Cortex of kidney (tissue), 1 donor: ENCODE measurements around the gene COPB2.
"Not testable (repeated sequence)": the region's sequence is repeated elsewhere in the genome, so short reads cannot be mapped to it uniquely, and the experiment has no call there.

Experiments used
- DNase-seq: peaks from one replicate; lab custom pipeline; 2025; lab: John Stamatoyannopoulos, UW

Gene COPB2

GRCh38 chr3:139378587-139379241 is 10.7 kb downstream of the COPB2 start:
- DNase-seq, result no peak

DNA sequence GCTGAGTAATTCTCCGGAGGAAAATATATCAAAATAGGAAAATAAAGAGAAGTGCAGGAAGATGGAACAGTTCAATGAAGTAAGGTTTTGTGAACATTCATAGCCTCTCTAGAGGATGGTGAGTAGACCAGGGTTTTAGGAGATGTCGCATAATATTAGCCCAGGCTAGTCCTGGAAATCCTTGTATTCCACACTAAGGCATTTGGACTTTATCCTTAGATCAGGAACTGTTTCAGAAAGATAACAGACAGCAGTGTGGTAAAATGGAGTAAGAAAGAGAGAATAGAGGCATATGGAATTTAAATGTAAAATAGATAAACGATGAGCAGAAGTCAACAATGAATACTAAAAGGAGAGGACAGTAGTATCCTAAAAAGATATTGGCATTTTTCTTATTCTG is 12.1 kb downstream of the COPB2 start:
- DNase-seq, result no peak

- DNase-seq, result no peak
These were observed 15.3 kb downstream of the COPB2 start for GRCh38 chr3:139374099-139374498.

DNA sequence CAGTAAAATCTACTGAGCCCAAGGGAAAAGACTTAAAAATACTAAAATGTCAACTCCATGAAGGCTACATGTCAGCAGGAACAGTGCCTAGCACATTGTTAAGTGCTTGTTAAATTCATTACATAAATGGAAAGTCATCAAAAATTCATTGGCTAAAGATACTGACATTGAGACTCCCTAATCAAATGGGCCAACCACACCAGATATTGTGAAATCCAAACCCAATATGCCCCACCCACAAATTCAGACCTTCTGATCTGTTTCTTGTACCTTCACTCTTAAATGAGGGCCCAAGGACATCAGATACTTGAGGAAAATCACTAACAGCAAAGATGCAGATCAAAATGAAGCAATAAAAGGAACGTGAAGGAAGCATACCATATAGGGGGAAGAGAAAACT is 24.9 kb downstream of the COPB2 start:
- no peak for DNase-seq

GRCh38 chr3:139361276-139361675 is 28.2 kb downstream of the COPB2 start:
- DNase-seq, result no peak

- no peak for DNase-seq
These were observed 30.4 kb downstream of the COPB2 start for GRCh38 chr3:139358841-139359562.

DNA sequence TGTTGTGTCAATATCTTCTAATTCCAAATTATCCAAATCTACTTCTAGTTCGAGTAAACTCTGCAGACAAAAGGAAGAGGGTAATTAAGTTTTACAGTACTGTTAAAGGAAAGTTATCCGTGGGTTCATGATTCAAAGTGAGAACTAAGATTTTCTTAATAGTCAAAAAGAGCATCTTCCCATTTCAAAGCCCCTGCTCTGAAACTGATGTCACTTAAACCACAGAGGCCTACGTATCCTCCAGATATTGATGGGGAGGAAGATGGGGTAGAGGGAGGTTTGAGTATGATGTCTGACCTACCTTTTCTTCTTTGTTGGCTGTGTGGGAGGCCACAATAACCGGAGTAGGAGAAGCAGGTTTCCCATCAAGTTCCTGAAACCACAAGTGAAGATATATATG is 31.5 kb downstream of the COPB2 start:
- DNase-seq, result no peak

- DNase-seq, result no peak
These were observed 33.6 kb downstream of the COPB2 start for GRCh38 chr3:139355891-139356290.

- no peak for DNase-seq
These were observed 34.0 kb downstream of the COPB2 start for GRCh38 chr3:139355476-139355875.

DNA sequence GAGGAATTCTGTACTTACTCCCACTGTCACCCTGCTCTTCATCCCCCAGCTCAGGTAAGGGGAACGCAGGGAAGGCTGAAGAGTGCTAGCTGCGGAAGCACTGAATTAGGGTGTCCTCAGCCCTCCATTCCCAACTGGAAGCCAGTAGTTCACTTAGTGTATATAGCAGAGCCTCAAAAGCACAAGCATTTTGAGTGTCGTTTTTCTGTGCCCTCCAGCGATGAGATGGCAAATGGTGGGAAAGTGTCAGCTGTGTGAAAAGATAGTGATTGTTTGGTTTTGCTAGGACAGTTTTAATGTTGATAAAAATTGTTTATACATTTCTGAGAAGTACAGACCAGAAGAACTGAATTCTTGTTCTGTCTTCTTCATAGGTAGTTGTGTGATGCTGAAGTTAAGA is 34.8 kb downstream of the COPB2 start:
- DNase-seq, result no peak

DNA sequence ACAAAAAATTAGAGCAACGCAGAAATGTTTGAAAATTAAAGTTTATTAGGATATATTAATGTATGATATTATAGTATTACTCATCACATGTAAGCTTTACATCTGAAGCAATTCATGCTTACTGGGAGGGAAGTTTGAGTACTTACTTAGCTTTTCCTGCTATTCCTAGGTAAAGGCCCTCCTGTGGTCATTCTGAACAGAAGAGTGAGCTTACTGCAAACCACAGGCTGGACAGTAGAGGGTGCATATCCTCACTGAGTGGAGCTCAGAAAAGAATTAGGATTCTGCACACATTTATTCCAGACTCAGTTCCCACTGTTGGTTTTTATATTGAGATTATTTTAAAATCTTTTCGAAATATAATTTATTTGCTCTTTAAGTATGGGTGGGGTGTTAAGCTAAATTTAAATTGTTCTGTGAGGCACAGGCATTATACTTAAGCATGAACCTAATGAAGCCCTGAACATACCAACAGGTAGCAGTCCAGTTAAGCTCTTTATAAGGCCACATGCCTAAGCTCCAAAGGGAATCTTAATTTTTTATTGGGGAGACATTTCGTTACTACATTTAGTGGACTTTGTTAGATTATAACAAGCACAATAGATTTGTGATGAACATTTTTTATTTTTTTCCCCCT is 35.4 kb downstream of the COPB2 start:
- DNase-seq, result no peak

GRCh38 chr3:139346771-139347170 is 42.7 kb downstream of the COPB2 start:
- DNase-seq, result no peak

- no peak for DNase-seq
These were observed 45.3 kb downstream of the COPB2 start, which contains the start of gene MRPS22 for GRCh38 chr3:139343895-139344856. MRPS22 (plus strand) TSS chr3:139344020; CDS start chr3:139344027, 7 bp downstream.

GRCh38 chr3:139342054-139342453 is 47.4 kb downstream of the COPB2 start:
- DNase-seq, result no peak

DNA sequence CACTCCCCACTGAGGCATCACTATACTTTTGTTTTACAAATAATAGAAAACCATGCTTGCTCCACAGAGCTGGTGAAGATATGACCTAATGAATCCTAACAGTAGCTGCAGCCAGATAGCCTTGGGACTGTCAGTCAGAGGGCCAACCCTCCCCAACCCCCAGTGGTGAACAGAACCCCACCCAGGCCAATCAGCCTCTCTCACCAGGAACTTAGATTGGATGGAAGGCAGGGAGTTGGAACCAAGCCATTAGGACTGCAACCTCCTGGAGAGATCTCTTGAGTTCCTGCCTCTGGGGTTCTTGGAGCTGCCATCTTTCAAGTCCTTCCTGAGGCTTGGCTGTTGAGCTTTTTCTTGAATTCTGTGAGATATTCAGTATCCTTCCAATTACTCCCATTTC is 48.7 kb downstream of the COPB2 start:
- no peak for DNase-seq

DNA sequence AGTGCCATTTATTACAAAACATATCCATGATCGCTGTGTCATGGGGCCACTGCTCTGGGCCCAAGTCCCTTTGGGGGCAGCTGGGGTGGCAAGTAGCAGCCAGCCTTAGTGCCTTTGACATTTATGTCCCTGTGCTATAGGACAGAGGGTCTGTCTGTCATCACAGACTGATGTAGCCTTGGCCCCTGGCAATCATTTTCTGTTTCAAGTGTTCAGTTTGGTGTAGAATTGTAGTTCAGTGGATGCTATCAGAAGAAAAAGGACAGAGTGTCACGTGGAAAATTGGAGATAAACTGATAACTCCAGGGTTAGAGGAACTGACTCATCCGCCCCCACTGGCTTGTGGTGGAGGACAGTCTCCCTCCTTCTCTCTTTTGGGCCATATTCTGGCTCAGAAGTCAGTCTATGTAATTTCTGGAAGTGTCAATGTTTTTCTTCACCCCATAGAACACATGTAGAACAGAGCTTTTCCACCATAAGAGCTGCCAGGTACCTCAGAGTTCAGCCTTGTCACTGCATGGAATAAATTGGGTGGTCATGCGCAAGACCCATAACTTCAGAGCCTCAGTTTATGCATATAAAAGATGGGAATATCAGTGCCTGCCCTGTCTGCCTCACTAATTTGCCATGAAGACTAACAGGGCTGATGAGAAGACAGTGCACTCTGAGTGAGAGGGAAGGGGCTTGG is 50.1 kb downstream of the COPB2 start:
- no peak for DNase-seq

- DNase-seq, result no peak
These were observed 51.0 kb downstream of the COPB2 start for GRCh38 chr3:139338405-139338804.

DNA sequence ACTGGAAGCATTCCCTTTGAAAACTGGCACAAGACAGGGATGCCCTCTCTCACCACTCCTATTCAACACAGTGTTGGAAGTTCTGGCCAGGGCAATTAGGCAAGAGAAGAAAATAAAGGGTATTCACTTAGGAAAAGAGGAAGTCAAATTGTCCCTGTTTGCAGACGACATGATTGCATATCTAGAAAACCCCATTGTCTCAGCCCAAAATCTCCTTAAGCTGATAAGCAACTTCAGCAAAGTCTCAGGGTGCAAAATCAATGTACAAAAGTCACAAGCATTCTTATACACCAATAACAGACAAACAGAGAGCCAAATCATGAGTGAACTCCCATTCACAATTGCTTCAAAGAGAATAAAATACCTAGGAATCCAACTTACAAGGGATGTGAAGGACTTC is 54.8 kb downstream of the COPB2 start:
- not testable (repeated sequence) for DNase-seq

DNA sequence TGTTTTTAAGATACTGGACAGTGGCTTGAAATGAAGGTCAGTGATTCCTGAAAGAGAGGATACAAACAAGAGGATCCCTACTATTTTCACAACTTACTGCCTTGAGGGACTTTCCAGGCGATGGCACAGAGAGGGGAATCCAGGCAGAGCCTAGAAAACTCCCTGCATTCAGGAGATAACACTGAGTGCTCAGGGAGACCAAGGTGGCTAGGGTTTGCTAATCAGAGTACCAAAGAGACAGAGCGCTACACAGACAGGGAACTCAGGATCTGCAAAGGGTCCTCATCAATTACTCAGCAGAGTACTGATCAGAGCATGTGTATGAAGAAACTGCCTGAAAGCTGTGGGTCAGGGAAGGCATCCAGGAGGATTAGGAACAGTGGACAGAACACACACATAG is 57.4 kb downstream of the COPB2 start:
- no peak for DNase-seq

DNA sequence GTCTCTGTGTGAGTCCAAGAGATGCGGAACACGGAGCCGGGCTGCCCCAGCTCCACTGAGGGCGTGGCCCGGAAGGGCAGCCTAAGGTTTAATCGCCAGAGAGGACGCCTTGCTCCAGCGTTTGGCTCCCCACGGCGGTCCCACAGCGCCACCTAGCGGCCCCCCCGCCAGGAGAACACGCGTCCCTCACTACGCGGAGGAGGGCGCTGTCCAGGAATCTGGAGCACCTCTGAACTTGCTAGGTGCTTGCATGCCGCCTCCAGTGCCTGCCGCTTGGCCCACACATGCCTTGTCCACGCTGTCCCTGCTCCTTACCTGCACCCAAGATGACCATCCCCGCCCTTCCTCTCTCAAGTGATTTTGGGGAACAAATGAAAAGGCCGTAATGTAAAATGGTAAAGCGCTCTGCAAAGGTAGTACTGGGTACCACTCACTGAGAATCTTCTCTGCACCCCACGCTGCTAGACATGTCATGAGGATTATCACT is 60.0 kb downstream of the COPB2 start:
- DNase-seq, result no peak

DNA sequence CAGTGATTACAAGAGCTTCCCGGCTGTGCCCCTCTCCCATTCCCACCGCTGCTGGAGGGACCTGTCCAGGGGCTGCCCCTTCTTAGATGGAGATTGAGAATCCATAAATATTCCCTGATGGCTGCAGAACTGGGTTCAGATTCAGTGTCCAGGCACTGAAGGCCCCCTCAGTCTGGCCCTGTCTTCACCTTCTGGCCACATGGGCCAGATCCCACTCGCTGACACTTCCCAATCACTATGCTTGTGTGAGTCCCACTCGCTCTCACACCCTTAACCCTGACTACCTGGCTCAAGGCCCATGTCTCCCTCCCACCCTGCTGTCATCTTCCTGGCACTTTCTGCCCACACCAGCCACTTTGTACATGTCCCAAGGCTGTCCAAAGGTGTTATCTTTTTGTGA is 61.1 kb downstream of the COPB2 start:
- DNase-seq, result no peak
